IMR-90 (cell line): ENCODE measurements around the gene CACUL1. TPM values are rescaled to one million over a fixed set of nuclear protein-coding genes. Genes with fewer than 3 reads are reported as not detected.
"Not testable (repeated sequence)": the region's sequence is repeated elsewhere in the genome, so short reads cannot be mapped to it uniquely, and the experiment has no call there.

Experiments used
- ATAC-seq: fragments of 200-7000 bp; cut with Tn5 transposase; 2 replicates; pipeline ENCODE4 v1.9.1; 2020; ENCODE audit warnings: low read depth, mild to moderate bottlenecking, moderate library complexity
- BruUV-seq: library from RNA; stranded (reverse); fragments of 400-500 nt; replicated peaks from 2 replicates; lab custom pipeline; 2021; lab: Mats Ljungman, UMichigan
- CTCF ChIA-PET: fragments of 300-600 bp; formaldehyde crosslinking; extraction: SDS; loops from one replicate; lab custom pipeline; 2021; ENCODE audit warnings: antibody characterized with exemption; lab: Yijun Ruan, JAX
- POLR2A ChIA-PET: fragments of 300-600 bp; sonication (Branson Sonifier 250); formaldehyde crosslinking; loops from one replicate; lab custom pipeline; 2022; ENCODE audit warnings: antibody characterized with exemption; ENCODE audit not compliant: unreplicated experiment; lab: Charles Lee
- DNase-seq: peaks from one replicate; pipeline ENCODE4 v3.0.0; 2013
- H2AFZ ChIP-seq: replicated peaks from 2 replicates; pipeline ENCODE3; 2013; ENCODE audit warnings: low read length, mild to moderate bottlenecking; ENCODE audit not compliant: poor library complexity
- H2AK5ac ChIP-seq: 2 replicates; pipeline ENCODE4 v1.6.1; 2013; ENCODE audit warnings: low read depth, low read length, inconsistent platforms
- H2AK9ac ChIP-seq: replicated peaks from 2 replicates; pipeline ENCODE3; 2013; ENCODE audit warnings: mild to moderate bottlenecking, low read depth, low read length, moderate library complexity; ENCODE audit not compliant: poor library complexity
- H2BK120ac ChIP-seq: 2 replicates; pipeline ENCODE4 v1.6.1; 2013; ENCODE audit warnings: low read depth, low read length, inconsistent platforms
- H2BK15ac ChIP-seq: 3 replicates; pipeline ENCODE4 v1.6.1; 2013; ENCODE audit warnings: low read depth, low read length, inconsistent platforms
- H2BK20ac ChIP-seq: 2 replicates; pipeline ENCODE4 v1.6.1; 2013; ENCODE audit warnings: low read depth, mild to moderate bottlenecking, inconsistent platforms, low read length, moderate library complexity
- H2BK5ac ChIP-seq: 2 replicates; pipeline ENCODE4 v1.6.1; 2013; ENCODE audit warnings: mild to moderate bottlenecking, low read depth, low read length, inconsistent platforms; ENCODE audit not compliant: poor library complexity, severe bottlenecking
- H3K14ac ChIP-seq: replicated peaks from 2 replicates; pipeline ENCODE4 v1.6.1; 2013; ENCODE audit warnings: low read depth, low read length, inconsistent platforms
- H3K18ac ChIP-seq: 2 replicates; pipeline ENCODE4 v1.6.1; 2013; ENCODE audit warnings: low read depth, low read length, control low read depth
- H3K23ac ChIP-seq: 2 replicates; pipeline ENCODE4 v1.6.1; 2013; ENCODE audit warnings: low read depth, low read length, inconsistent platforms
- H3K27ac ChIP-seq: 2 replicates; pipeline ENCODE4 v1.5.1; 2013; ENCODE audit warnings: mild to moderate bottlenecking, control low read depth, low read length; ENCODE audit not compliant: insufficient read depth
- H3K27me3 ChIP-seq: 2 replicates; pipeline ENCODE4 v1.6.1; 2013; ENCODE audit warnings: low read length; ENCODE audit not compliant: control insufficient read depth, insufficient read depth
- H3K36me3 ChIP-seq: 2 replicates; pipeline ENCODE4 v1.6.1; 2013; ENCODE audit warnings: low read length, mixed read lengths; ENCODE audit not compliant: control insufficient read depth, insufficient read depth
- H3K4ac ChIP-seq: 2 replicates; pipeline ENCODE4 v1.6.1; 2013; ENCODE audit warnings: low read depth, low read length, inconsistent platforms
- H3K4me1 ChIP-seq: 2 replicates; pipeline ENCODE4 v1.6.1; 2013; ENCODE audit warnings: low read length, mixed read lengths; ENCODE audit not compliant: control insufficient read depth, insufficient read depth
- H3K4me2 ChIP-seq: 2 replicates; pipeline ENCODE4 v1.6.1; 2013; ENCODE audit warnings: low read depth, mild to moderate bottlenecking, control low read depth, low read length, moderate library complexity
- H3K4me3 ChIP-seq: 2 replicates; pipeline ENCODE4 v1.5.1; 2013; ENCODE audit warnings: low read depth, mild to moderate bottlenecking, control low read depth, low read length, moderate library complexity; ENCODE audit not compliant: insufficient read depth
- H3K56ac ChIP-seq: 2 replicates; pipeline ENCODE4 v1.6.1; 2013; ENCODE audit warnings: low read length, inconsistent platforms; ENCODE audit not compliant: insufficient read depth; ENCODE audit errors: extremely low read depth
- H3K79me1 ChIP-seq, 2 experiments: 2 replicates each; pipeline ENCODE4 v1.6.1; 2013; ENCODE audit warnings: low read length in 2 of 2, inconsistent platforms in 1 of 2, low read depth in 1 of 2
- H3K9ac ChIP-seq: 2 replicates; pipeline ENCODE4 v1.6.1; 2013; ENCODE audit warnings: low read depth, low read length, control low read depth
- H3K9me1 ChIP-seq: 2 replicates; pipeline ENCODE4 v1.6.1; 2013; ENCODE audit warnings: low read length, inconsistent platforms; ENCODE audit not compliant: insufficient read depth
- H3K9me3 ChIP-seq: 2 replicates; pipeline ENCODE4 v1.6.1; 2013; ENCODE audit warnings: low read length; ENCODE audit not compliant: control insufficient read depth, insufficient read depth
- H4K20me1 ChIP-seq: 2 replicates; pipeline ENCODE4 v1.6.1; 2013; ENCODE audit warnings: low read length, inconsistent platforms; ENCODE audit not compliant: insufficient read depth
- H4K5ac ChIP-seq: 2 replicates; pipeline ENCODE4 v1.6.1; 2013; ENCODE audit warnings: mild to moderate bottlenecking, low read depth, low read length, control low read depth
- H4K8ac ChIP-seq, 2 experiments: 2 replicates each; pipeline ENCODE4 v1.6.1; 2013; ENCODE audit warnings: low read depth in 2 of 2, low read length in 2 of 2, control low read depth in 1 of 2, inconsistent platforms in 1 of 2
- H4K91ac ChIP-seq: 2 replicates; pipeline ENCODE4 v1.6.1; 2013; ENCODE audit warnings: low read depth, low read length, inconsistent platforms; ENCODE audit not compliant: insufficient read depth
- WGBS, 2 experiments: methylation state at CpG; one replicate each; pipeline versions ENCODE4 v1.1.5 to v1.1.7; 2013; ENCODE audit warnings: missing lambda C conversion rate in 2 of 2; ENCODE audit not compliant: insufficient read length in 1 of 2; ENCODE audit errors: extremely low coverage in 2 of 2; 5-methylcytosine and 5-hydroxymethylcytosine counted together
- dilution Hi-C: fragments of 300-500 bp; cut with HindIII; formaldehyde crosslinking; loops from one replicate; pipeline ENCODE4 v1.14.3; 2018; ENCODE audit warnings: low sequenced_read_pairs; ENCODE audit not compliant: unreplicated experiment
- in situ Hi-C: fragments of 300-500 bp; cut with MboI; formaldehyde crosslinking; loops from 3 replicates; pipeline ENCODE4 v1.14.3; 2019; ENCODE audit warnings: low sequenced_read_pairs, inconsistent platforms, mixed read lengths
- intact Hi-C: fragments of 100-400 bp; cut with micrococcal nuclease; formaldehyde crosslinking; loops from 2 replicates; pipeline ENCODE4 v1.10.0; 2022
- polyA plus RNA-seq, 3 experiments: library from polyadenylated mRNA; depleted of rRNA; stranded (reverse); fragments of >200 nt; gene quantifications; 2 replicates each; pipeline ENCODE4 v1.2.3, GENCODE V29; 2012; ENCODE audit warnings: low replicate concordance in 1 of 3
- total RNA-seq: library from RNA; depleted of rRNA; stranded (reverse); fragments of >200 nt; gene quantifications from 2 replicates; pipeline ENCODE4 v1.2.3, GENCODE V29; 2012

CACUL1 gene
- total and polyA plus RNA-seq, 2 of the 4 experiments (the other 2 are of a cell fraction): 5.3 to 23.5 TPM

GRCh38 chr10:118645294-118645693, 109.5 kb downstream of the CACUL1 start:
- H2AFZ ChIP-seq, H3K4me2 ChIP-seq, H3K18ac ChIP-seq, H2BK120ac ChIP-seq, H3K79me1 ChIP-seq, H3K27ac ChIP-seq, H4K5ac ChIP-seq, H3K36me3 ChIP-seq, H4K91ac ChIP-seq, DNase-seq, H2BK15ac ChIP-seq, ATAC-seq, H3K4me1 ChIP-seq, H2AK9ac ChIP-seq, H3K14ac ChIP-seq, H3K9me1 ChIP-seq, CTCF ChIA-PET, H2AK5ac ChIP-seq, H3K9ac ChIP-seq, H2BK20ac ChIP-seq, H4K8ac ChIP-seq, H3K9me3 ChIP-seq, H2BK5ac ChIP-seq, H4K20me1 ChIP-seq, H3K23ac ChIP-seq, intact Hi-C loops, H3K27me3 ChIP-seq, H3K56ac ChIP-seq, H3K4me3 ChIP-seq, H3K4ac ChIP-seq, in situ Hi-C loops, dilution Hi-C loops, POLR2A ChIA-PET, BruUV-seq: not testable (repeated sequence)
- WGBS, 2 experiments: no CpG with 5 or more reads among the region's 1 CpG
